GM23248 (cell line): ENCODE data around the gene CST9L.

Source experiments
- EZH2 ChIP-seq: fragments of 200-600 bp; sonication (generic); IDR thresholded peaks from 2 replicates; pipeline ENCODE4 v1.6.1; 2018; ENCODE audit warnings: antibody characterized with exemption, mild to moderate bottlenecking; ENCODE audit not compliant: insufficient read depth, poor library complexity, severe bottlenecking
- EZH2phosphoT487 ChIP-seq: fragments of 200-600 bp; sonication (generic); IDR thresholded peaks from 2 replicates; pipeline ENCODE4 v1.6.1; 2018; ENCODE audit warnings: antibody characterized with exemption, moderate library complexity, mild to moderate bottlenecking, low read depth; ENCODE audit not compliant: insufficient read depth

DNA sequence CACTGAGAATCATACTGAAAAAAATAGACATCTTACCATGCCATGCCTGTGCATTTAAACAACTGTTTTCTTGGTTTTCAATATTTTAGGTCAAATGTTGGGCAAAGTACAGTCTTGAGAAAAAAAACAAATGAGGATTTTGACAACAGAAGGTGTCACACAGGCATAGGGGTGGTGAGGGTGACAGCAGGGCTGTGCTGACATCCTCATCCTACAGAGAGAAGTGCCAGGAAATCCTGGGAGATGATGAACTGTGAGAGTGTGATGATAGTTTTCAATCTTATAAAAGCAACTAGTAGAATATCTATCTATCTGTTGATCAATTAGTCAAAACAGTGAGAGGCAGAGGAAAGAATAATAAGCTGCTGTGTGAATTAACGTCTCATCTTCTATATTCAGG is 53.4 kb downstream of the CST9L start:
- TF ChIP-seq EZH2phosphoT487 (no peak), EZH2 (no peak)
